Measurements from ENCODE around the gene ADGRF5.

ADGRF5 gene

GRCh38 chr6:46816626-46817025 lies 105.1 kb downstream of the ADGRF5 start:
- no peak for DNase-seq

- DNase-seq: no peak
These were observed 106.6 kb downstream of the ADGRF5 start for GRCh38 chr6:46815130-46815529.

GRCh38 chr6:46808806-46809205 lies 112.9 kb downstream of the ADGRF5 start:
- no peak for DNase-seq
